ENCODE data around the gene MSL1. TPM values are rescaled to one million over a fixed set of nuclear protein-coding genes. Genes with fewer than 3 reads are reported as not detected.

Gene MSL1
- total RNA-seq, 4 donors from 2014 or later = 42.0 to 87.6 (median 61.7) TPM

- no peak for TF ChIP-seq CTCF (IDR thresholded peaks at IDR 0.05; ENCODE audit: low read depth)
Observed at GRCh38 chr17:40130352-40131042, 8.7 kb downstream of the MSL1 start.

GRCh38 chr17:40134184-40134583 is 12.4 kb downstream of the MSL1 start:
- no peak for TF ChIP-seq CTCF (IDR thresholded peaks at IDR 0.05; ENCODE audit: low read depth)

- TF ChIP-seq CTCF (IDR thresholded peaks at IDR 0.05; ENCODE audit: low read depth) = no peak
Observed at GRCh38 chr17:40135817-40136216, 14.0 kb downstream of the MSL1 start.

GRCh38 chr17:40139566-40140058 is 17.8 kb downstream of the MSL1 start:
- TF ChIP-seq CTCF (IDR thresholded peaks at IDR 0.05; ENCODE audit: low read depth) = no peak

- no peak for TF ChIP-seq CTCF (IDR thresholded peaks at IDR 0.05; ENCODE audit: low read depth)
Observed at GRCh38 chr17:40145476-40145875, 23.7 kb downstream of the MSL1 start.

- TF ChIP-seq CTCF (IDR thresholded peaks at IDR 0.05; ENCODE audit: low read depth) = no peak
Observed at GRCh38 chr17:40148527-40148926, 26.8 kb downstream of the MSL1 start.

GRCh38 chr17:40150276-40150675 is 28.5 kb downstream of the MSL1 start:
- TF ChIP-seq CTCF (IDR thresholded peaks at IDR 0.05; ENCODE audit: low read depth) = no peak
